B cell (primary cell): Measurements from ENCODE around the gene PDGFRB. TPM values are rescaled to one million over a fixed set of nuclear protein-coding genes. Genes with fewer than 3 reads are reported as not detected.

Experiments
- ATAC-seq: fragments of 200-7000 bp; cut with Tn5 transposase; one replicate; pipeline ENCODE4 v1.10.0; 2021; ENCODE audit warnings: low read depth, mild to moderate bottlenecking, moderate number of reproducible peaks, moderate library complexity
- CTCF ChIA-PET: fragments of 350-600 bp; sonication (Branson Sonifier 250); formaldehyde crosslinking; loops from one replicate; lab custom pipeline; 2021; ENCODE audit warnings: antibody characterized with exemption, inconsistent platforms; lab: Charles Lee
- POLR2A ChIA-PET: fragments of 350-600 bp; sonication (Branson Sonifier 250); formaldehyde crosslinking; loops from one replicate; lab custom pipeline; 2021; ENCODE audit warnings: antibody characterized with exemption; lab: Charles Lee
- DNase-seq: peaks from one replicate; pipeline ENCODE4 v3.0.0; 2013
- H2AFZ ChIP-seq: 2 replicates; pipeline ENCODE4 v1.6.1; 2012; ENCODE audit warnings: mild to moderate bottlenecking, low read depth, low read length; ENCODE audit not compliant: insufficient read depth, poor library complexity, severe bottlenecking
- H3K27ac ChIP-seq, 2 donors: 1 replicate in 1 of 2; 2 replicates in 1 of 2; pipeline ENCODE4 v1.5.1; 2012 to 2013; ENCODE audit warnings: low read length in 2 of 2, mild to moderate bottlenecking in 2 of 2, moderate library complexity in 1 of 2
- H3K27me3 ChIP-seq, 4 experiments: fragments of 200-600 bp in 1 of 4; sonication (generic) in 1 of 4; replicated peaks in 1 of 4; 1 replicate in 2 of 4; 2 replicates in 2 of 4; pipeline versions ENCODE4 v1.6.1 to v1.7.0; 2013 to 2016; ENCODE audit warnings: low read length in 3 of 4, mild to moderate bottlenecking in 2 of 4, mixed read lengths in 1 of 4, moderate library complexity in 1 of 4; ENCODE audit not compliant: insufficient read depth in 4 of 4, control insufficient read depth in 3 of 4; ENCODE audit errors: control extremely low read depth in 1 of 4
- H3K36me3 ChIP-seq, 2 experiments: replicated peaks in 1 of 2; 1 replicate in 1 of 2; 2 replicates in 1 of 2; pipeline versions ENCODE4 v1.6.1 to v1.7.1; 2013; ENCODE audit warnings: low read length in 1 of 2; ENCODE audit not compliant: insufficient read depth in 2 of 2, control insufficient read depth in 1 of 2; ENCODE audit errors: control extremely low read depth in 1 of 2, extremely low read depth in 1 of 2
- H3K4me1 ChIP-seq, 2 donors: fragments of 200-600 bp in 1 of 2; sonication (generic) in 1 of 2; 1 replicate in 1 of 2; 2 replicates in 1 of 2; pipeline versions ENCODE4 v1.5.1 to v1.6.1; 2013 to 2017; ENCODE audit warnings: low read length in 2 of 2; ENCODE audit not compliant: control insufficient read depth in 2 of 2, insufficient read depth in 2 of 2
- H3K4me2 ChIP-seq: replicated peaks from 2 replicates; pipeline ENCODE3; 2012; ENCODE audit warnings: mild to moderate bottlenecking, low read depth, low read length; ENCODE audit not compliant: poor library complexity, severe bottlenecking
- H3K4me3 ChIP-seq, 5 experiments: fragments of 200-600 bp in 1 of 5; sonication (generic) in 1 of 5; 1 replicate in 3 of 5; 2 replicates in 2 of 5; pipeline versions ENCODE4 v1.5.1 to v1.7.0; 2011 to 2016; ENCODE audit warnings: low read length in 4 of 5, mild to moderate bottlenecking in 4 of 5, low read depth in 2 of 5, control low read depth in 1 of 5, moderate library complexity in 1 of 5; ENCODE audit not compliant: insufficient read depth in 1 of 5; ENCODE audit errors: control extremely low read depth in 1 of 5, extremely low read depth in 1 of 5
- H3K79me2 ChIP-seq: fragments of 200-600 bp; sonication (generic); one replicate; pipeline ENCODE4 v1.6.0; 2016; ENCODE audit warnings: low read length; ENCODE audit not compliant: control insufficient read depth, insufficient read depth
- H3K9ac ChIP-seq: fragments of 200-600 bp; sonication (generic); 2 replicates; pipeline ENCODE4 v1.6.1; 2017; ENCODE audit warnings: mild to moderate bottlenecking, low read length, moderate library complexity
- H3K9me3 ChIP-seq, 3 donors: one replicate each; pipeline versions ENCODE4 v1.6.1 to v1.7.1; 2013; ENCODE audit warnings: low read length in 2 of 3; ENCODE audit not compliant: control insufficient read depth in 2 of 3, insufficient read depth in 1 of 3; ENCODE audit errors: control extremely low read depth in 1 of 3
- H4K20me1 ChIP-seq: 2 replicates; pipeline ENCODE4 v1.6.0; 2012; ENCODE audit warnings: mild to moderate bottlenecking, low read length; ENCODE audit not compliant: insufficient read depth, control insufficient read depth, poor library complexity, severe bottlenecking
- H3K27ac Mint-ChIP-seq: one replicate; pipeline ENCODE4 v1.8.0; 2021; ENCODE audit warnings: mixed read lengths
- H3K27me3 Mint-ChIP-seq: one replicate; pipeline ENCODE4 v1.8.0; 2021; ENCODE audit warnings: mixed read lengths
- H3K4me1 Mint-ChIP-seq: one replicate; pipeline ENCODE4 v1.8.0; 2021; ENCODE audit warnings: mixed read lengths
- H3K4me3 Mint-ChIP-seq: one replicate; pipeline ENCODE4 v1.8.0; 2021; ENCODE audit warnings: mixed read lengths
- H3K9me3 Mint-ChIP-seq: one replicate; pipeline ENCODE4 v1.8.0; 2022; ENCODE audit warnings: mixed read lengths; ENCODE audit not compliant: insufficient read depth
- CTCF ChIP-seq: fragments of 200-600 bp; IDR thresholded peaks from one replicate; pipeline ENCODE4 v1.8.0; 2022; ENCODE audit warnings: antibody characterized with exemption, mild to moderate bottlenecking
- EZH2 ChIP-seq: IDR thresholded peaks from 2 replicates; pipeline ENCODE4 v1.6.1; 2012; ENCODE audit warnings: borderline replicate concordance, low read depth, mild to moderate bottlenecking, moderate library complexity, low read length; ENCODE audit not compliant: insufficient read depth, poor library complexity, severe bottlenecking
- WGBS: methylation state at CpG from one replicate; pipeline ENCODE4 v1.1.5; 2013; ENCODE audit warnings: missing lambda C conversion rate; ENCODE audit not compliant: insufficient coverage; 5-methylcytosine and 5-hydroxymethylcytosine counted together
- intact Hi-C: fragments of 100-400 bp; cut with micrococcal nuclease; formaldehyde crosslinking; loops from one replicate; pipeline ENCODE4 v1.10.0; 2022
- polyA plus RNA-seq: library from polyadenylated mRNA; depleted of rRNA; stranded (reverse); fragments of >200 nt; gene quantifications from 2 replicates; pipeline ENCODE4 v1.2.3, GENCODE V29; 2012
- total RNA-seq, 2 donors: library from RNA; stranded (reverse); fragments of 120-200 nt in 1 of 2; gene quantifications; 1 replicate in 1 of 2; 2 replicates in 1 of 2; pipeline versions ENCODE4 v1.2.3 to v1.2.4, GENCODE V29; 2013 to 2022

The PDGFRB gene
- total and polyA plus RNA-seq, 2 donors (not counting 1 experiment from before 2014, with no cell fraction given) = 0.42 to 3.6 TPM

GRCh38 chr5:150184990-150185912, 29.6 kb upstream of the PDGFRB start:
- Histone ChIP-seq H3K9me3 (no peaks in the 10 kb centered on the region), H3K4me3 (no peak overlapping the region), H3K4me2 (no peak overlapping the region), H2AFZ (no peak overlapping the region), H3K27me3 (peaks cover 0 to 12% (median 6%) of the 10 kb centered on the region in 4 experiments), H3K36me3 (no peaks in the 10 kb centered on the region), H3K79me2 (no peaks in the 10 kb centered on the region), H4K20me1 (no peaks in the 10 kb centered on the region), H3K27ac (no peak overlapping the region), H3K9ac (no peak overlapping the region), H3K4me1 (no peaks in the 10 kb centered on the region)
- ChIA-PET CTCF (no interaction called here), POLR2A (no interaction called here)
- WGBS = 71% methylated on average over 7 of the region's 12 CpGs
- intact Hi-C loops = no loop called here
- Mint-ChIP-seq H3K9me3 (no peaks in the 10 kb centered on the region), H3K27me3 (peaks cover 18% of the 10 kb centered on the region), H3K4me1 (no peaks in the 10 kb centered on the region), H3K4me3 (no peak overlapping the region), H3K27ac (no peak overlapping the region)
- TF ChIP-seq CTCF (no peak), EZH2 (no peak)
- ATAC-seq (no peak), DNase-seq (no peak)

- Histone ChIP-seq H3K27ac (no peak overlapping the region), H4K20me1 (no peaks in the 10 kb centered on the region), H3K9me3 (no peaks in the 10 kb centered on the region), H3K36me3 (no peaks in the 10 kb centered on the region), H2AFZ (no peak overlapping the region), H3K4me1 (no peaks in the 10 kb centered on the region), H3K9ac (no peak overlapping the region), H3K79me2 (no peaks in the 10 kb centered on the region), H3K4me2 (no peak overlapping the region), H3K27me3 (peaks cover 0 to 5% (median 3%) of the 10 kb centered on the region in 4 experiments), H3K4me3 (no peak overlapping the region)
- Mint-ChIP-seq H3K27ac (no peak overlapping the region), H3K9me3 (no peaks in the 10 kb centered on the region), H3K4me3 (no peak overlapping the region), H3K4me1 (no peaks in the 10 kb centered on the region), H3K27me3 (peaks cover 12% of the 10 kb centered on the region)
- TF ChIP-seq EZH2 = no peak
- no peak for TF ChIP-seq CTCF
- no peak for DNase-seq
- WGBS = 100% methylated on average over 1 of the region's 2 CpGs
- POLR2A ChIA-PET = no interaction called here
- CTCF ChIA-PET = no interaction called here
- intact Hi-C loops = no loop called here
- no peak for ATAC-seq
Observed at GRCh38 chr5:150184006-150184405, 28.4 kb upstream of the PDGFRB start.
